NCI-H1436 treated with DMSO at 0.1 percent for 48 hours (cell line): Measurements from ENCODE around the gene IL17RA.

Source experiments
- DNase-seq: peaks from one replicate; lab custom pipeline; 2025; lab: John Stamatoyannopoulos, UW

IL17RA gene

GRCh38 chr22:17083255-17083654 lies 1.5 kb upstream of the IL17RA start:
- no peak for DNase-seq

- no peak for DNase-seq
Observed at GRCh38 chr22:17083811-17084441, 874 bp upstream of the IL17RA start.

- no peak for DNase-seq
Observed at GRCh38 chr22:17085277-17086181, 729 bp downstream of the IL17RA start.

- no peak for DNase-seq
Observed at GRCh38 chr22:17086296-17086695, 1.5 kb downstream of the IL17RA start.

GRCh38 chr22:17086788-17087497 lies 2.1 kb downstream of the IL17RA start:
- no peak for DNase-seq

- DNase-seq, result no peak
Observed at GRCh38 chr22:17087498-17088131, 2.8 kb downstream of the IL17RA start.

DNA sequence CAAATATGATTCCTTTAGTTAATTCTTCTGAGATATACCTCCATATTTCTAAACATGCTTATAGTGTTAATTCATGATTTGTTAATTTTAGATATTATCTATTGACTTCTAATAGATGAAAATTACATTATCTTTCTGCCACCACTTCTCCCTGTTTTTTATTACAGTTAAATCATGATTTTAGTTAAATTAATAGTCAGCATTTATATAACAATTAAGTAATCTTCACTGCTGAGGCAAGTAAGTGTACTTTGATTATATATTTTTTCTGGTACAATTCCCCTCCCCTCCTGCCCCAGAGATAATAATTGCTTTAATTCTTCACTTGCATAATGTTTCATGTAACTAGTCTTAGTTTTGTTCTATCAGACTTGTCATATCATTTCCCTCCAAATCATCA lies 5.8 kb downstream of the IL17RA start:
- DNase-seq, result no peak

- DNase-seq, result no peak
Observed at GRCh38 chr22:17091851-17092250, 7.1 kb downstream of the IL17RA start.

- DNase-seq, result no peak
Observed at GRCh38 chr22:17093081-17093480, 8.3 kb downstream of the IL17RA start.

DNA sequence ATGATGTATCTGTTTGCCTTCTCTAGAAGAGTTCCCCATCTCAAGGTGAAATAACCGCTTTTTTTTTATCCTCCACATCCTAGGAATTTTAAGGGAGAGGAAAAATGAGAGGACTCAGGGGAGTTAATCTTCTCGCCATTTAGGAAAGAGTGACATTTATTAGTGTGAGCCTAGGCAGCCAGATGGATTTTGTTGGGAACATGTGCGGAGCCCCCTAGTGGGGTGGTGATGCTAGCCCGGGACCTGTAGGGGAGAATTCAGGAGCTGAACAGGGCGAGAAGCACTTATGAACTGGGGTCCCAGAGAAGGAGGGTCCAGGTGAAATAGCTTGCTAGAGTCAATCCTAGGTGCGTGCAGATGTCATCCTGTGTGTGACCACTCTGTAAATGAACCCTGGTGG lies 10.7 kb downstream of the IL17RA start:
- DNase-seq, result no peak

DNA sequence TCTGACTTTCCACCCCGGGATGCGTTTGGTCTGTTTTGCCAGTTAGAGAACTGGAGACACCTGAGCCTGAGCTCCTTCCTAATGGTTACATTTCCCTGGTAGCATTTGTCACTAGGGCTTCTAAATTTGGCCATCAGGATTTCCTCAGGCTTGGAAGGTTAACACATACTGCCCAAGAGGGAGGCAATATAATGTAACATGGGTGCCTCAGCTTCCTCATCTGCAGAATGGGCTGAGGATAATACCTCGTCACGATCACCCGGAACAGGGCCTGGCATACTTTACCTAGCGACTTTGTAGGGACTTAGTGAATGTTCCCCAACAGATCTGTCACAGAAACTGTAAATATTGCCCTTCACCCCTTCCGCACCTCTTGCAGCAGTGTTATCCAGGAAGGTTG lies 11.3 kb downstream of the IL17RA start:
- no peak for DNase-seq

DNA sequence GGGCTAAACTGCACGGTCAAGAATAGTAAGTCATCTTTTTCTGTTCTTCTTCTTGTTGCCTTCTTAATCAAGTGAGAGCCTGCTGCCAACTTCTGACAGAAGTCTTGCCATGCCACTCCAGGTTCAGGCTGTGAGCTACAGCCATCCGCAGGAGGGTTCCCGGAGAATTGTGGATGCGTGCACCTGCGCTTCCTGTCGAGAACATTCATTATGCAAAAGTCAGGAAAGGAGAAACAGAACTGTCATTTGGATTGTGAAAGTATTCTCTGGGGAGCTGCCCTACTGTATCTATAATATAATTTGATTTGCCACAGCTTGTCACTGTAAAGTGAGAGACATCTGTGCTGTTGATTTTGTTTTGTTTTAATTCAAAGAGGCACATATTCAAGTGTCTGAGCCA lies 12.3 kb downstream of the IL17RA start:
- no peak for DNase-seq

DNA sequence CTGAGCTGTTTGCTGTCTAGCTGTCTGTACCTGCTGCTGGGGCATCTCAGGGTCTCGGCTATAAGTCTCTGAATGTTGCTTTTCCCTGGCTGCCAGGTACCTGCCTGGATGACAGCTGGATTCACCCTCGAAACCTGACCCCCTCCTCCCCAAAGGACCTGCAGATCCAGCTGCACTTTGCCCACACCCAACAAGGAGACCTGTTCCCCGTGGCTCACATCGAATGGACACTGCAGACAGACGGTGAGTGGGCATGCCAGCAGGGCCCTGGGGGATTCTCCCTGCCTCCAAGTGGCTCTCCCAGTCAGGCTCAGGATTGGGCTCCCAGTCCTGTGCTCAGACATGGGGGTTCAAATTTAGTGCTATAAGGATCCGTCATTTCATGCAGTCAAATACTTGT lies 12.9 kb downstream of the IL17RA start:
- DNase-seq, result no peak

DNA sequence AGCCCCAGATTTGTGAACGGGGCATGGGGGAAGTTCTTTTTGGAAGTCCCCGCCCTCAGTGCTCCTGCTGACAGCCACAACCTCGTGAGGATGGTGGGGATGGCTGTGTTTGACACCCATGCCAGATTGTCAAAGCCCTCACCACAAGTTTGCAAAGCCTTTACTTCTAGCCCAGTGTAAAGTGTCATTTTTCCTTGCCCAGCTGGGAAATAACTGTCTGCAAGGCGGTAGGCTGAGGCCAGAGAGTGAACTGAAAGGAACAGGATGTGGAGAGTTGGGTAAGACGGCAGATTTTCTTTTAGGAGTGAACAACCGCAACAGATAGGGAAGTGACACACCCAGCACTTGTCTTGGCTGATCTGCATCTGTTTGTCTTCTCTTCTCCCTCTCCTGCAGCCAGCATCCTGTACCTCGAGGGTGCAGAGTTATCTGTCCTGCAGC lies 13.6 kb downstream of the IL17RA start:
- DNase-seq, result no peak

- DNase-seq, result no peak
Observed at GRCh38 chr22:17100621-17101020, 15.8 kb downstream of the IL17RA start.

DNA sequence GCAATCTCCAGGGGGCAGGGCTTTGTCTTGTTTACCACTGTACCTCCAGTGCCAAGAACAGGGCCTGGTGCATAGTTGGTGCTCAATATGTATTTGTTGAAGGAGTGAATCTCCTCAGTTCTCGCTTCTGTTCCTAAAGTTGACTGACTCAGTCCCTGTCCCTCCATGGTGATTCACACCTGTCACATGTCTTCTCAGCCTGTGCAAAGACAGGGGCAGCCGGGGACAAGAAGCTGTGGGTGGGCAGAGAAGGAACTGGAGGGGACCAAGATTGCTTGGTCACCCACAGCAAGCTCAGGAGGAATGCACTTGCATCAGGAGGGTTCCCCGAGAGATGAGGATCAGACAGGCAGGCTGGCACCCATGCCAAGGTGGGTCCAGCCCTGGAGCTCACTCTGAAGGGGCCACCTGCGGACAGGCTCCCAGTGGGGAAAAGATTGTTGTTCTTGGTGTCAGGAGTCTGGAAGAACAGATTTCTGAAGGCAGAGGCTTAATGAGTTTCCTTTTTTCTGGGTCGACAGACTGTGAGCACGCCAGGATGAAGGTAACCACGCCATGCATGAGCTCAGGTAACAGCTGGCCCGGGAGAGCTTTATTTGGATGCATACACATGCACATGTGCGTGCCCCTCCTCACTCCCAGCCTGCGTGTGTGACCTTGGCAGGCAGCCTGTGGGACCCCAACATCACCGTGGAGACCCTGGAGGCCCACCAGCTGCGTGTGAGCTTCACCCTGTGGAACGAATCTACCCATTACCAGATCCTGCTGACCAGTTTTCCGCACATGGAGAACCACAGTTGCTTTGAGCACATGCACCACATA lies 16.9 kb downstream of the IL17RA start:
- DNase-seq, result no peak

- DNase-seq, result no peak
Observed at GRCh38 chr22:17102297-17102667, 17.5 kb downstream of the IL17RA start.

DNA sequence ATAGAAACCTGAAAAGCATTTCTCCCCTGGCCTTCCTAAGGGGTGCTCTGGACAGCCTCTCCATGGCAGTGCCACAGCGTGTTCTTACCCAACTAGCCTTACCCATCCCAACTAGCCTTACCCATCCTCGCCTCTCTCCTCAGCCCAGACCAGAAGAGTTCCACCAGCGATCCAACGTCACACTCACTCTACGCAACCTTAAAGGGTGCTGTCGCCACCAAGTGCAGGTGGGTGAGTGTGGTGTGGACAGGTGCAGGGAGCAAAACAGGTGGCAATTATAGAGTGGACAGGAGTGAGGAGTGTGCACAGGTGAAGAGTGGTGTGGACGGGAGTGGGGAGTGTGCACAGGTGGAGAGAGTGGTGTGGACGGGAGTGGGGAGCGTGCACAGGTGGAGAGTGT lies 18.6 kb downstream of the IL17RA start:
- DNase-seq, result no peak

DNA sequence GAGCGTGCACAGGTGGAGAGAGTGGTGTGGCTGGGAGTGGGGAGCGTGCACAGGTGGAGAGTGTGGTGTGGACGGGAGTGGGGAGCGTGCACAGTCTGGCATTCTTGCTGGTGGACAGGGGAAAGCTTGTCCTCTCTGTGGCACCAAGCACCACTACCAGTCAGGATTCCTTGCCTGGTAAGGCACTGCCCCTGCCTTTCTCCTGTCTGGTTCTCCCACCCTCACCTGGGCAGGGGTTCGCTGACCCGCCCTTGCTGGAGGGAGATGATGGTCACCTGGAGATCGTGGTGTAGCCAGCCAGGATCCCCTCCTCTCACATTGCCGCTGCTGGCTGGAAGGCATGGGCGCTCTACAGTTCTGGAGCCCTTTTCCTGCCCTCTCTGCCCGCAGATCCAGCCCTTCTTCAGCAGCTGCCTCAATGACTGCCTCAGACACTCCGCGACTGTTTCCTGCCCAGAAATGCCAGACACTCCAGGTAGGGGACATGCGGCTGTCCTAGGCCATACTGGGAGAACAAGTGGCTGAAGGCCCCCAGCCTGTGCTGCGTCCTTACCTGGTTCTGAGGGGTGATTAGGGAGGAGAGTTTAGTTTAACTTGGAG lies 19.6 kb downstream of the IL17RA start:
- no peak for DNase-seq

GRCh38 chr22:17105143-17106129 lies 20.6 kb downstream of the IL17RA start:
- no peak for DNase-seq
